GM12864 (cell line): ENCODE results near the gene PSME4.
"Not testable (repeated sequence)": the region's sequence is repeated elsewhere in the genome, so short reads cannot be mapped to it uniquely, and the experiment has no call there.

Experiments used
- DNase-seq: peaks from one replicate; pipeline ENCODE4 v3.0.0-alpha.2; 2011; ENCODE audit warnings: low read depth
- H3K4me3 ChIP-seq: 2 replicates; pipeline ENCODE4 v1.5.1; 2011; ENCODE audit warnings: mild to moderate bottlenecking, low read depth, low read length, control low read depth
- CTCF ChIP-seq: IDR thresholded peaks from 2 replicates; pipeline ENCODE4 v1.5.1; 2011; ENCODE audit warnings: low read depth, mild to moderate bottlenecking, moderate library complexity, low read length, control low read depth, inconsistent platforms; ENCODE audit errors: missing control alignments

Gene PSME4

GRCh38 chr2:53944542-53944941, 26.3 kb downstream of the PSME4 start:
- no peak for DNase-seq
- H3K4me3 ChIP-seq = no peak overlapping the region
- no peak for TF ChIP-seq CTCF

- no peak for DNase-seq
- TF ChIP-seq CTCF = no peak
Observed at GRCh38 chr2:53942280-53942679, 28.5 kb downstream of the PSME4 start.

GRCh38 chr2:53941749-53942148, 29.0 kb downstream of the PSME4 start:
- no peak overlapping the region for H3K4me3 ChIP-seq
- DNase-seq = no peak
- no peak for TF ChIP-seq CTCF

More at GRCh38 chr2:53942280-53942679, 28.5 kb downstream of the PSME4 start:
- no peak overlapping the region for H3K4me3 ChIP-seq

- no peak overlapping the region for H3K4me3 ChIP-seq
- no peak for DNase-seq
- TF ChIP-seq CTCF = no peak
Observed at GRCh38 chr2:53939656-53940055, 31.1 kb downstream of the PSME4 start.

- TF ChIP-seq CTCF = no peak
Observed at GRCh38 chr2:53938904-53939303, 31.9 kb downstream of the PSME4 start.

GRCh38 chr2:53933329-53933728, 37.5 kb downstream of the PSME4 start:
- TF ChIP-seq CTCF = no peak
- no peak for DNase-seq
- H3K4me3 ChIP-seq = no peak overlapping the region

More at GRCh38 chr2:53938904-53939303, 31.9 kb downstream of the PSME4 start:
- H3K4me3 ChIP-seq = no peak overlapping the region
- DNase-seq = no peak

- DNase-seq = not testable (repeated sequence)
Observed at GRCh38 chr2:53926321-53926720, 44.5 kb downstream of the PSME4 start.

GRCh38 chr2:53913721-53914120, 57.1 kb downstream of the PSME4 start:
- no peak for TF ChIP-seq CTCF
- H3K4me3 ChIP-seq = no peak overlapping the region
- DNase-seq = no peak

More at GRCh38 chr2:53926321-53926720, 44.5 kb downstream of the PSME4 start:
- not testable (repeated sequence) for H3K4me3 ChIP-seq
